ENCODE data around the gene SHPK. TPM values are rescaled to one million over a fixed set of nuclear protein-coding genes. Genes with fewer than 3 reads are reported as not detected.

SHPK gene
- total and polyA plus RNA-seq, 12 donors = 8.8 to 27.4 (median 17.1) TPM

- TF ChIP-seq POLR2A (IDR thresholded peaks at IDR 0.05) (no peak), CTCF (IDR thresholded peaks at IDR 0.05) (peak in 1 of 6 experiments; percentile 5)
- no peak overlapping the region for H3K4me3 ChIP-seq
- H3K27me3 ChIP-seq = no peaks in the 10 kb centered on the region
- 90 to 98% (median 94%) methylated on average over 7 of the region's 7 CpGs for WGBS, 4 donors
- DNase-seq = no peak
- H3K36me3 ChIP-seq (replicated peaks in 1 of 2) = peaks cover 0 to 26% of the 10 kb centered on the region in 2 donors
- H3K27ac ChIP-seq = no peak overlapping the region
- no peaks in the 10 kb centered on the region for H3K9me3 ChIP-seq (replicated peaks in 1 of 3)
- H3K4me1 ChIP-seq (replicated peaks in 1 of 2) = peaks cover 3 to 15% of the 10 kb centered on the region in 2 donors
- intact Hi-C loops (cut with DNase I) = no loop called here
Measured at GRCh38 chr17:3632287-3632686, 3.8 kb downstream of the SHPK start.

- 80 to 84% (median 82%) methylated on average over 10 of the region's 10 CpGs for WGBS, 4 donors
- Histone ChIP-seq H3K9me3 (replicated peaks in 1 of 3) (no peaks in the 10 kb centered on the region), H3K27me3 (no peaks in the 10 kb centered on the region), H3K4me3 (no peak overlapping the region), H3K36me3 (replicated peaks in 1 of 2) (peaks cover 0 to 32% of the 10 kb centered on the region in 2 donors), H3K4me1 (replicated peaks in 1 of 2) (peaks cover 3 to 10% of the 10 kb centered on the region in 2 donors), H3K27ac (peak overlapping the region in 1 of 5 donors; percentile 7)
- no peak for TF ChIP-seq POLR2A (IDR thresholded peaks at IDR 0.05)
- no peak for TF ChIP-seq CTCF (IDR thresholded peaks at IDR 0.05)
- DNase-seq = no peak
- intact Hi-C loops (cut with DNase I) = no loop called here
Measured at GRCh38 chr17:3630781-3631180, 5.3 kb downstream of the SHPK start.

GRCh38 chr17:3627769-3628167, 8.3 kb downstream of the SHPK start:
- Histone ChIP-seq H3K36me3 (replicated peaks in 1 of 2) (peaks cover 0 to 46% of the 10 kb centered on the region in 2 donors), H3K9me3 (replicated peaks in 1 of 3) (no peaks in the 10 kb centered on the region), H3K27me3 (no peaks in the 10 kb centered on the region), H3K4me1 (replicated peaks in 1 of 2) (peaks cover 0 to 4% of the 10 kb centered on the region in 2 donors), H3K4me3 (no peak overlapping the region), H3K27ac (no peak overlapping the region)
- no peak for TF ChIP-seq CTCF (IDR thresholded peaks at IDR 0.05)
- TF ChIP-seq POLR2A (IDR thresholded peaks at IDR 0.05) = no peak
- DNase-seq = no peak
- intact Hi-C loops (cut with DNase I) = no loop called here
- WGBS, 4 donors = 73 to 80% (median 77%) methylated on average over 9 to 11 of the region's 11 CpGs

- WGBS, 4 donors = 74 to 87% (median 84%) methylated on average over 16 of the region's 16 CpGs
- Histone ChIP-seq H3K4me1 (replicated peaks in 1 of 2) (peaks cover 0 to 4% of the 10 kb centered on the region in 2 donors), H3K27ac (no peak overlapping the region), H3K27me3 (no peaks in the 10 kb centered on the region), H3K36me3 (replicated peaks in 1 of 2) (peaks cover 0 to 53% of the 10 kb centered on the region in 2 donors), H3K9me3 (replicated peaks in 1 of 3) (no peaks in the 10 kb centered on the region), H3K4me3 (no peak overlapping the region)
- intact Hi-C loops (cut with DNase I) = no loop called here
- DNase-seq = no peak
- no peak for TF ChIP-seq CTCF (IDR thresholded peaks at IDR 0.05)
Measured at GRCh38 chr17:3626831-3627768, 8.9 kb downstream of the SHPK start.

Measured in adrenal gland (tissue), 12 donors.